Measurements from ENCODE around the gene JMJD1C. TPM values are rescaled to one million over a fixed set of nuclear protein-coding genes. Genes with fewer than 3 reads are reported as not detected.

The JMJD1C gene
- total and polyA plus RNA-seq, 11 donors = 20.3 to 54.6 (median 34.1) TPM

GRCh38 chr10:63464402-63465292, 1.1 kb downstream of the JMJD1C start:
- peaks cover 0 to 33% (median 16%) of the 10 kb centered on the region in 12 donors for H3K4me1 ChIP-seq
- peak overlapping the region; percentile 65 to 93 (median 86) for H3K4me3 ChIP-seq
- no peaks in the 10 kb centered on the region for H3K27me3 ChIP-seq
- peak; percentile 56 to 76 (median 71) for ATAC-seq
- peak overlapping the region; percentile 87 to 96 (median 92) for H3K27ac ChIP-seq
- 6 to 13% (median 8%) methylated on average over 19 to 35 of the region's 35 CpGs for WGBS, 4 donors
- intact Hi-C loops (cut with DNase I) = loop anchor here in 9 of 10 donors (1.0 to 10.0 kb wide), 14 partner anchors 58 to 260 kb away; partner anchors contain the start of gene REEP3 (in 7 of the 9)
- TF ChIP-seq POLR2A (IDR thresholded peaks at IDR 0.05) = no peak
- peak in 1 of 12 donors; percentile 22 for TF ChIP-seq CTCF (IDR thresholded peaks at IDR 0.05)
- DNase-seq = no peak
- no peaks in the 10 kb centered on the region for H3K36me3 ChIP-seq
- H3K9me3 ChIP-seq = peaks cover 0 to 10% (median 0%) of the 10 kb centered on the region in 12 donors

- H3K9me3 ChIP-seq = peaks cover 0 to 10% (median 0%) of the 10 kb centered on the region in 12 donors
- TF ChIP-seq CTCF (IDR thresholded peaks at IDR 0.05) (no peak), POLR2A (IDR thresholded peaks at IDR 0.05) (no peak)
- DNase-seq (no peak), ATAC-seq (no peak)
- H3K27me3 ChIP-seq = no peaks in the 10 kb centered on the region
- H3K27ac ChIP-seq = no peak overlapping the region
- intact Hi-C loops (cut with DNase I) = loop anchor here in 7 of 10 donors (10.0 kb wide), 7 partner anchors 62 to 262 kb away; partner anchors contain the start of gene REEP3 (in 1 of the 7)
- H3K4me1 ChIP-seq = peaks cover 0 to 42% (median 19%) of the 10 kb centered on the region in 12 donors
- no peak overlapping the region for H3K4me3 ChIP-seq
- no peaks in the 10 kb centered on the region for H3K36me3 ChIP-seq
- 76 to 80% (median 78%) methylated on average over 1 of the region's 1 CpG for WGBS, 4 donors
Measured at GRCh38 chr10:63462442-63462841, 3.3 kb downstream of the JMJD1C start.

- intact Hi-C loops (cut with DNase I) = loop anchor here in 1 of 10 donors (10.0 kb wide), 1 partner anchor 183 kb away; no protein-coding TSS in a partner anchor
- H3K27ac ChIP-seq = no peak overlapping the region
- WGBS, 4 donors = 97 to 100% (median 97%) methylated on average over 2 of the region's 2 CpGs
- peaks cover 0 to 10% (median 0%) of the 10 kb centered on the region in 12 donors for H3K9me3 ChIP-seq
- TF ChIP-seq POLR2A (IDR thresholded peaks at IDR 0.05) = no peak
- TF ChIP-seq CTCF (IDR thresholded peaks at IDR 0.05) = no peak
- H3K4me1 ChIP-seq = peaks cover 0 to 38% (median 10%) of the 10 kb centered on the region in 12 donors
- H3K36me3 ChIP-seq = no peaks in the 10 kb centered on the region
- H3K27me3 ChIP-seq = no peaks in the 10 kb centered on the region
- no peak for ATAC-seq
- no peak overlapping the region for H3K4me3 ChIP-seq
- no peak for DNase-seq
Measured at GRCh38 chr10:63458177-63458576, 7.6 kb downstream of the JMJD1C start.

- Histone ChIP-seq H3K36me3 (no peaks in the 10 kb centered on the region), H3K9me3 (peaks cover 0 to 10% (median 0%) of the 10 kb centered on the region in 12 donors), H3K27me3 (no peaks in the 10 kb centered on the region), H3K27ac (no peak overlapping the region), H3K4me1 (peaks cover 0 to 38% (median 10%) of the 10 kb centered on the region in 12 donors), H3K4me3 (no peak overlapping the region)
- TF ChIP-seq CTCF (IDR thresholded peaks at IDR 0.05) (no peak), POLR2A (IDR thresholded peaks at IDR 0.05) (no peak)
- ATAC-seq (no peak), DNase-seq (no peak)
- 83 to 91% (median 87%) methylated on average over 2 of the region's 2 CpGs for WGBS, 4 donors
- intact Hi-C loops (cut with DNase I) = loop anchor here in 1 of 10 donors (10.0 kb wide), 1 partner anchor 183 kb away; no protein-coding TSS in a partner anchor
Measured at GRCh38 chr10:63457594-63457993, 8.2 kb downstream of the JMJD1C start.
